OCI-LY7 (cell line): ENCODE results near the gene DISC1. TPM values are rescaled to one million over a fixed set of nuclear protein-coding genes. Genes with fewer than 3 reads are reported as not detected.

ENCODE experiments used
- BruUV-seq: library from RNA; stranded (reverse); fragments of 400-500 nt; replicated peaks from 2 replicates; lab custom pipeline; 2021; lab: Mats Ljungman, UMichigan
- CTCF ChIA-PET: fragments of 300-600 bp; sonication (Branson Sonifier 250); formaldehyde crosslinking; loops from one replicate; lab custom pipeline; 2022; ENCODE audit warnings: antibody characterized with exemption; ENCODE audit not compliant: unreplicated experiment; lab: Charles Lee
- POLR2A ChIA-PET: fragments of 300-600 bp; sonication (Branson Sonifier 250); formaldehyde crosslinking; loops from one replicate; lab custom pipeline; 2022; ENCODE audit warnings: antibody characterized with exemption; lab: Charles Lee
- DNase-seq: peaks from one replicate; pipeline ENCODE4 v3.0.0-alpha.2; 2015; ENCODE audit warnings: low spot score
- H2AFZ ChIP-seq: fragments of 200-600 bp; sonication (generic), shearing (Covaris generic); 2 replicates; pipeline ENCODE4 v1.6.1; 2014; ENCODE audit warnings: mild to moderate bottlenecking, antibody characterized with exemption, low read length, moderate library complexity
- H3K27ac ChIP-seq: fragments of 200-600 bp; sonication (generic); 2 replicates; pipeline ENCODE4 v1.5.1; 2014; ENCODE audit warnings: mixed run types, low read depth, mild to moderate bottlenecking, moderate library complexity, low read length, inconsistent platforms; ENCODE audit not compliant: poor library complexity, severe bottlenecking
- H3K36me3 ChIP-seq: fragments of 200-600 bp; sonication (generic); 2 replicates; pipeline ENCODE4 v1.6.1; 2014; ENCODE audit warnings: mild to moderate bottlenecking, antibody characterized with exemption, low read length, moderate library complexity, mixed read lengths; ENCODE audit not compliant: insufficient read depth
- H3K4me1 ChIP-seq: fragments of 200-600 bp; sonication (generic); 2 replicates; pipeline ENCODE4 v1.5.1; 2014; ENCODE audit warnings: mild to moderate bottlenecking, low read length; ENCODE audit not compliant: insufficient read depth, poor library complexity, severe bottlenecking
- H3K4me2 ChIP-seq: fragments of 200-600 bp; sonication (generic); 2 replicates; pipeline ENCODE4 v1.6.1; 2014; ENCODE audit warnings: mild to moderate bottlenecking, low read length
- H3K4me3 ChIP-seq: fragments of 200-600 bp; sonication (generic); 2 replicates; pipeline ENCODE4 v1.5.1; 2014; ENCODE audit warnings: mild to moderate bottlenecking, low read depth, low read length; ENCODE audit not compliant: poor library complexity, severe bottlenecking
- H3K79me2 ChIP-seq: fragments of 200-600 bp; sonication (generic); 2 replicates; pipeline ENCODE4 v1.6.1; 2016; ENCODE audit warnings: low read depth, mild to moderate bottlenecking, low read length, moderate library complexity, mixed read lengths; ENCODE audit not compliant: insufficient read depth
- H3K9me2 ChIP-seq: fragments of 200-600 bp; sonication (generic); 2 replicates; pipeline ENCODE4 v1.6.1; 2016; ENCODE audit warnings: mild to moderate bottlenecking, low read length, mixed read lengths; ENCODE audit not compliant: insufficient read depth
- H3K9me3 ChIP-seq: fragments of 200-600 bp; sonication (generic); 2 replicates; pipeline ENCODE4 v1.6.1; 2014; ENCODE audit warnings: mild to moderate bottlenecking, mixed run types, low read length, mixed read lengths
- H4K20me1 ChIP-seq: fragments of 200-600 bp; sonication (generic); 2 replicates; pipeline ENCODE4 v1.6.1; 2014; ENCODE audit warnings: mild to moderate bottlenecking, antibody characterized with exemption, low read length, moderate library complexity, mixed read lengths; ENCODE audit not compliant: insufficient read depth
- CTCF ChIP-seq: fragments of 200-600 bp; sonication (generic); conservative IDR thresholded peaks from 2 replicates; pipeline ENCODE4 v1.5.1; 2014; ENCODE audit warnings: mild to moderate bottlenecking, antibody characterized with exemption, low read length, moderate library complexity, mixed read lengths
- EZH2phosphoT487 ChIP-seq: fragments of 200-600 bp; sonication (generic); IDR thresholded peaks from 2 replicates; pipeline ENCODE4 v1.6.1; 2018; ENCODE audit warnings: low read depth, borderline replicate concordance, mild to moderate bottlenecking, mixed run types, antibody characterized with exemption, low read length, moderate library complexity, mixed read lengths
- intact Hi-C: fragments of 100-400 bp; cut with micrococcal nuclease; formaldehyde crosslinking; loops from one replicate; pipeline ENCODE4 v1.10.0; 2022; ENCODE audit not compliant: unreplicated experiment
- total RNA-seq, 2 experiments: library from RNA; depleted of rRNA in 1 of 2; stranded (reverse); fragments of >200 nt in 1 of 2; shearing (Covaris generic) in 1 of 2; gene quantifications; 2 replicates each; pipeline ENCODE4 v1.2.3, GENCODE V29; 2014 to 2022

DISC1 gene
- total RNA-seq, 2 experiments from 2014 or later, result 0.91 TPM; not detected in 1

- Histone ChIP-seq H3K79me2 (no peaks in the 10 kb centered on the region), H3K36me3 (no peaks in the 10 kb centered on the region), H3K4me1 (no peaks in the 10 kb centered on the region), H3K4me2 (no peak overlapping the region), H3K4me3 (no peak overlapping the region), H3K27ac (no peak overlapping the region), H2AFZ (no peak overlapping the region), H4K20me1 (no peaks in the 10 kb centered on the region), H3K9me2 (no peaks in the 10 kb centered on the region), H3K9me3 (no peaks in the 10 kb centered on the region)
- ChIA-PET POLR2A (interaction anchor here (1.2 kb wide), 1 partner anchor 16 kb away, joined by 3 read pairs; no protein-coding TSS in a partner anchor), CTCF (no interaction called here)
- no peak for DNase-seq
- no peak for TF ChIP-seq CTCF
- TF ChIP-seq EZH2phosphoT487, result no peak
- intact Hi-C loops, result no loop called here
- no TSS peak for BruUV-seq
Measured at GRCh38 chr1:231939118-231939517, 312.5 kb downstream of the DISC1 start.

DNA sequence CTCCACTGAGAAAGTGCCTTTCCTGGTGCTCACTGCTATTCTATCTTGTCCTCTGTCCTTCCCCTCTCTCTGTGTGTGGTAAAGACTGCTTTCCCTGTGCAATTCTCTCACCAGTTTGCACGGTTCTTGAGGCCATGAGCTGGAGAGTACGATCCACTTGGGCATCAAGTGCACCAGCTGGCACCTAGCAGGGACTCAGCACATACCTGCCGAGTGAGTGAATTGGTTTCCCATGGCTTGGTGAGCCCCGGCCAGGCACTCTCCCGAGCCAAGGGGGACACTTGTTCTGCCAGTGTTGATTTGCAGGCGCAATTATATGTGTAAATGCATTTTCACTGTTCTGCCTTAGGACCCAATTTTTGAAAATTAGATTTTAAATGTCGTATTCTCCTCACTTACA, 313.5 kb downstream of the DISC1 start:
- POLR2A ChIA-PET, result no interaction called here
- H3K4me1 ChIP-seq, result no peaks in the 10 kb centered on the region

More for the DNA sequence above, 313.5 kb downstream of the DISC1 start:
- no peak overlapping the region for H3K4me3 ChIP-seq
- no peaks in the 10 kb centered on the region for H3K79me2 ChIP-seq
- H4K20me1 ChIP-seq, result no peaks in the 10 kb centered on the region
- BruUV-seq, result no TSS peak
- CTCF ChIA-PET, result no interaction called here
- no peaks in the 10 kb centered on the region for H3K9me2 ChIP-seq
- no peaks in the 10 kb centered on the region for H3K36me3 ChIP-seq
- intact Hi-C loops, result no loop called here
- TF ChIP-seq EZH2phosphoT487 (no peak), CTCF (no peak)
- H3K9me3 ChIP-seq, result no peaks in the 10 kb centered on the region
- DNase-seq, result no peak
- no peak overlapping the region for H3K4me2 ChIP-seq
- H2AFZ ChIP-seq, result no peak overlapping the region
- no peak overlapping the region for H3K27ac ChIP-seq
